Body of pancreas (tissue), 4 donors: ENCODE measurements around the gene FADS3. TPM values are rescaled to one million over a fixed set of nuclear protein-coding genes. Genes with fewer than 3 reads are reported as not detected.

Source experiments
- ATAC-seq: fragments of 150-250 bp; one replicate; pipeline ENCODE4 v1.9.1; 2016
- DNase-seq, 4 donors: peaks; one replicate each; pipeline ENCODE4 v3.0.0-alpha.2; 2019
- H3K27ac ChIP-seq, 4 donors: fragments of 200-600 bp; sonication (generic); 1 replicate in 3 of 4; 2 replicates in 1 of 4; pipeline versions ENCODE4 v1.5.1 to v1.6.1; 2016 to 2019; ENCODE audit warnings: mild to moderate bottlenecking in 1 of 4, mixed read lengths in 1 of 4, moderate library complexity in 1 of 4
- H3K27me3 ChIP-seq, 2 donors: fragments of 200-600 bp; sonication (generic); one replicate each; pipeline ENCODE4 v1.6.0; 2016; ENCODE audit warnings: mild to moderate bottlenecking in 1 of 2
- H3K36me3 ChIP-seq, 2 donors: fragments of 200-600 bp; sonication (generic); replicated peaks in 1 of 2; 2 replicates each; pipeline ENCODE4 v1.5.1; 2016; ENCODE audit warnings: low read depth in 2 of 2; ENCODE audit not compliant: insufficient read depth in 1 of 2
- H3K4me1 ChIP-seq: fragments of 200-600 bp; sonication (generic); one replicate; pipeline ENCODE4 v1.6.0; 2016
- H3K4me3 ChIP-seq, 2 donors: fragments of 200-600 bp; sonication (generic); 1 replicate in 1 of 2; 2 replicates in 1 of 2; pipeline ENCODE4 v1.5.1; 2016 to 2019
- H3K9me3 ChIP-seq, 3 donors: fragments of 200-600 bp; sonication (generic); 1 replicate in 2 of 3; 2 replicates in 1 of 3; pipeline ENCODE4 v1.5.1; 2016
- CTCF ChIP-seq, 7 experiments: fragments of 450-650 bp in 4 of 7; fragments of 200-600 bp in 3 of 7; sonication (generic) in 3 of 7; IDR thresholded peaks; one replicate each; pipeline ENCODE4 v1.5.1; 2016 to 2019; ENCODE audit warnings: antibody characterized with exemption in 7 of 7
- POLR2A ChIP-seq, 3 donors: fragments of 450-650 bp; IDR thresholded peaks; one replicate each; pipeline ENCODE4 v1.6.1; 2016; ENCODE audit warnings: antibody characterized with exemption in 3 of 3, mild to moderate bottlenecking in 2 of 3
- WGBS, 2 donors: methylation state at CpG; one replicate each; pipeline ENCODE4 v1.1.5; 2017; 5-methylcytosine and 5-hydroxymethylcytosine counted together
- intact Hi-C: fragments of 100-400 bp; cut with DNase I; formaldehyde crosslinking; loops from one replicate; pipeline ENCODE4 v1.15.1; 2023
- total RNA-seq, 2 donors: library from RNA; depleted of rRNA; stranded (reverse); fragments of >200 nt; gene quantifications; one replicate each; pipeline ENCODE4 v1.1.0, GENCODE V29; 2016

Gene FADS3
- total RNA-seq, 2 donors from 2014 or later = 30.9 to 33.0 TPM

- DNase-seq = peak in 1 of 4 donors; percentile 40
- ATAC-seq = no peak
- H3K36me3 ChIP-seq = no peaks in the 10 kb centered on the region
- TF ChIP-seq POLR2A (IDR thresholded peaks at IDR 0.05) (no peak), CTCF (IDR thresholded peaks at IDR 0.05) (no peak)
- no peaks in the 10 kb centered on the region for H3K9me3 ChIP-seq
- H3K4me1 ChIP-seq = peaks cover 1% of the 10 kb centered on the region
- H3K27ac ChIP-seq = peak overlapping the region in 1 of 4 donors; percentile 30
- 61 to 66% methylated on average over 9 to 11 of the region's 12 CpGs for WGBS, 2 donors
- no peaks in the 10 kb centered on the region for H3K27me3 ChIP-seq
- intact Hi-C loops = no loop called here
- H3K4me3 ChIP-seq = no peak overlapping the region
Measured at GRCh38 chr11:61834278-61835048, 56.9 kb downstream of the FADS3 start.

GRCh38 chr11:61833926-61834277, 57.4 kb downstream of the FADS3 start:
- TF ChIP-seq POLR2A (IDR thresholded peaks at IDR 0.05) (no peak), CTCF (IDR thresholded peaks at IDR 0.05) (no peak)
- WGBS, 2 donors = 92 to 95% methylated on average over 12 of the region's 12 CpGs
- Histone ChIP-seq H3K9me3 (no peaks in the 10 kb centered on the region), H3K27ac (no peak overlapping the region), H3K4me1 (peaks cover 7% of the 10 kb centered on the region), H3K36me3 (no peaks in the 10 kb centered on the region), H3K4me3 (no peak overlapping the region), H3K27me3 (no peaks in the 10 kb centered on the region)
- DNase-seq (no peak), ATAC-seq (no peak)
- intact Hi-C loops = no loop called here

GRCh38 chr11:61833471-61833870, 57.9 kb downstream of the FADS3 start:
- Histone ChIP-seq H3K4me1 (peaks cover 11% of the 10 kb centered on the region), H3K36me3 (no peaks in the 10 kb centered on the region), H3K27ac (no peak overlapping the region), H3K27me3 (peaks cover 0 to under 1% of the 10 kb centered on the region in 2 donors), H3K9me3 (no peaks in the 10 kb centered on the region), H3K4me3 (no peak overlapping the region)
- WGBS, 2 donors = 75 to 79% methylated on average over 11 of the region's 11 CpGs
- DNase-seq (no peak), ATAC-seq (no peak)
- intact Hi-C loops = no loop called here
- TF ChIP-seq CTCF (IDR thresholded peaks at IDR 0.05) (no peak), POLR2A (IDR thresholded peaks at IDR 0.05) (no peak)

GRCh38 chr11:61832754-61833153, 58.6 kb downstream of the FADS3 start:
- Histone ChIP-seq H3K4me3 (no peak overlapping the region), H3K4me1 (peaks cover 18% of the 10 kb centered on the region), H3K27me3 (peaks cover 0 to 5% of the 10 kb centered on the region in 2 donors), H3K36me3 (no peaks in the 10 kb centered on the region), H3K27ac (no peak overlapping the region), H3K9me3 (no peaks in the 10 kb centered on the region)
- DNase-seq (peak in 1 of 4 donors; percentile 41), ATAC-seq (no peak)
- TF ChIP-seq POLR2A (IDR thresholded peaks at IDR 0.05) (no peak), CTCF (IDR thresholded peaks at IDR 0.05) (no peak)
- WGBS, 2 donors = 37 to 41% methylated on average over 5 to 7 of the region's 7 CpGs
- intact Hi-C loops = no loop called here

DNA sequence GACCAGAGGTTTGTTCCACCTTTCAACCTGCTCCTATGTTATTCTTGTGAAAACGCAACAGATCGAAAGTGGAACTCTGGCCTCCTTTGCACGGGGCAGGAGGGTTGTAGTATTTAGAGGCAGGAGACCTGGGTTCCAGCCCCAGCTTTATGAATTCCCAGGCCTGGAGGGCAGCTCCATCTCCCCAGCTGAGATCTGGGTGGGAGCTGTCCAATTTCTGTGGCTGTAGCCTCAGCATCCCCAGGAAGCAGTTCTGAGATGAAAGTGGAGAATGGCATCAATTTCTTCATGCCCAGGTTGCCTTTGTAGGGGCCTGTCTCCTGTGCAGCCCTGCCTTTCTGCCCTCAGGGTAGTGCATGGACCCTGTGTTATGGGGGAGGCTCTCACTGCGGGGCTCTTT, 59.1 kb downstream of the FADS3 start:
- TF ChIP-seq CTCF (IDR thresholded peaks at IDR 0.05) (no peak), POLR2A (IDR thresholded peaks at IDR 0.05) (no peak)
- Histone ChIP-seq H3K9me3 (no peaks in the 10 kb centered on the region), H3K36me3 (no peaks in the 10 kb centered on the region), H3K4me1 (peaks cover 24% of the 10 kb centered on the region), H3K27me3 (peaks cover 0 to 5% of the 10 kb centered on the region in 2 donors), H3K27ac (no peak overlapping the region), H3K4me3 (no peak overlapping the region)
- no peak for ATAC-seq
- WGBS, 2 donors = 83 to 89% methylated on average over 2 to 4 of the region's 4 CpGs
- no peak for DNase-seq
- intact Hi-C loops = no loop called here
